Fibroblast of lung (primary cell): ENCODE measurements around the gene PRKCH.

Experiments used
- CTCF ChIP-seq, 2 donors: IDR thresholded peaks in 1 of 2; conservative IDR thresholded peaks in 1 of 2; 1 replicate in 1 of 2; 2 replicates in 1 of 2; pipeline ENCODE4 v1.5.1; 2011 to 2012; ENCODE audit warnings: low read length in 2 of 2, control low read depth in 1 of 2, inconsistent platforms in 1 of 2, low read depth in 1 of 2, mild to moderate bottlenecking in 1 of 2
- EZH2 ChIP-seq: IDR thresholded peaks from 2 replicates; pipeline ENCODE4 v1.5.1; 2012; ENCODE audit warnings: low read length, control low read depth, mild to moderate bottlenecking; ENCODE audit errors: missing control alignments

- no peak for TF ChIP-seq CTCF (conservative IDR thresholded peaks at IDR 0.05 in 1 of 2, IDR thresholded peaks at IDR 0.05 in 1 of 2; ENCODE audit: low read depth in 1 of 2, low read length in 2 of 2)
- no peak for TF ChIP-seq EZH2
These were observed 87.1 kb downstream of the PRKCH start for GRCh38 chr14:61408498-61408897.
